Right lobe of liver (tissue), 6 donors: Measurements from ENCODE around the gene TFCP2L1. TPM values are rescaled to one million over a fixed set of nuclear protein-coding genes. Genes with fewer than 3 reads are reported as not detected.
"Not testable (repeated sequence)": the region's sequence is repeated elsewhere in the genome, so short reads cannot be mapped to it uniquely, and the experiment has no call there.

Experiments
- ATAC-seq, 4 donors: fragments of 200-7000 bp; cut with Tn5 transposase; one replicate each; pipeline ENCODE4 v1.9.1; 2020; ENCODE audit warnings: mild to moderate bottlenecking in 4 of 4, moderate library complexity in 4 of 4
- DNase-seq, 3 donors: peaks; one replicate each; pipeline ENCODE4 v3.0.0-alpha.2; 2020
- H3K27ac ChIP-seq, 3 donors: fragments of 200-600 bp; one replicate each; pipeline ENCODE4 v1.8.0; 2022
- H3K27me3 ChIP-seq, 2 donors: fragments of 200-600 bp; one replicate each; pipeline ENCODE4 v1.8.0; 2022
- H3K36me3 ChIP-seq, 4 donors: fragments of 200-600 bp; sonication (generic) in 1 of 4; one replicate each; pipeline versions ENCODE4 v1.5.1 to v1.8.0; 2017 to 2022; ENCODE audit warnings: control low read depth in 1 of 4
- H3K4me1 ChIP-seq, 4 donors: fragments of 200-600 bp; sonication (generic) in 1 of 4; one replicate each; pipeline versions ENCODE4 v1.5.1 to v1.8.0; 2017 to 2022; ENCODE audit warnings: control low read depth in 1 of 4
- H3K4me3 ChIP-seq, 3 donors: fragments of 200-600 bp; one replicate each; pipeline ENCODE4 v1.8.0; 2022
- H3K9me3 ChIP-seq, 4 donors: fragments of 200-600 bp; sonication (generic) in 1 of 4; one replicate each; pipeline versions ENCODE4 v1.5.1 to v1.8.0; 2017 to 2022; ENCODE audit warnings: control low read depth in 1 of 4
- POLR2A ChIP-seq: fragments of 450-650 bp; IDR thresholded peaks from one replicate; pipeline ENCODE4 v1.6.1; 2017; ENCODE audit warnings: antibody characterized with exemption, mild to moderate bottlenecking
- WGBS: methylation state at CpG from one replicate; pipeline ENCODE4 v1.1.6; 2018; ENCODE audit warnings: low coverage, low lambda C conversion rate; ENCODE audit not compliant: insufficient coverage; ENCODE audit errors: missing lambda C conversion rate; 5-methylcytosine and 5-hydroxymethylcytosine counted together
- intact Hi-C, 2 donors: fragments of 100-400 bp; cut with DNase I; formaldehyde crosslinking; loops; one replicate each; pipeline versions ENCODE4 v1.11.2 to v1.14.1; 2022
- total RNA-seq, 6 experiments: library from RNA; depleted of rRNA in 2 of 6; stranded (reverse); fragments of >200 nt in 2 of 6; fragmentation: NEBNext Ultra II Directional in 3 of 6; extraction: Animal tissue kit (Norgen Biotek cat#: 25700) in 3 of 6; gene quantifications; one replicate each; pipeline versions ENCODE4 v1.1.0 to v1.2.4, GENCODE V29; 2016 to 2023
- TF ChIP-seq, protein P1 (sequence below), 4 donors: fragments of 200-600 bp in 3 of 4; fragments of 450-650 bp in 1 of 4; IDR thresholded peaks; one replicate each; pipeline versions ENCODE4 v1.5.1 to v1.8.0; 2016 to 2022; ENCODE audit warnings: antibody characterized with exemption in 4 of 4, mild to moderate bottlenecking in 2 of 4
- donor health status: DM: no; HTN: yes; CAD: no.
- donor health status: DM: no; HTN: no; CAD: no.
- donor health status: DM: no; HTN: no; CAD: no.
- donor health status: DM: no; HTN: yes; CAD: no.
- donor health status: DM: no; HTN: yes; CAD: no.

TFCP2L1 gene
- total RNA-seq, 6 experiments from 2014 or later, result 0.26 to 1.7 (median 0.34) TPM

DNA sequence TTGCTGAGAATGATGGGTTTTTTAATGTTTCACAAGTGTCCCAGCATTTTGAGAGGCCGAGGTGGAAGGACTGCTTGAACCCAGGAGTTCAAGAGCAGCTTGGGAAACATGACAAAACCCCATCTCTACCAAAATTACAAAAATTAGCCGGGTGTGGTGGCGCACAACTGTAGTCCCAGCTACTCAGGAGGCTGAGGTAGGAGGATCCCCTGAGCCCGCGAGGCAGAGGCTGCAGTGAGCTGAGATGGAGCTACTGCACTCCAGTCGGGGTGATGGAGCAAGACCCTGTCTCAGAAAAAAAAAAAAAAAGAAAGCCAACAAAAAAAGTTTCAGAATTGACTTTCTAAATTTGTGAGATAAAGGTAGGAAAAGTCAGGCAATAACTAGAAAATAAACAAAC, 8.7 kb downstream of the TFCP2L1 start:
- ATAC-seq, result no peak
- intact Hi-C loops, result no loop called here
- TF ChIP-seq, protein P1, sequence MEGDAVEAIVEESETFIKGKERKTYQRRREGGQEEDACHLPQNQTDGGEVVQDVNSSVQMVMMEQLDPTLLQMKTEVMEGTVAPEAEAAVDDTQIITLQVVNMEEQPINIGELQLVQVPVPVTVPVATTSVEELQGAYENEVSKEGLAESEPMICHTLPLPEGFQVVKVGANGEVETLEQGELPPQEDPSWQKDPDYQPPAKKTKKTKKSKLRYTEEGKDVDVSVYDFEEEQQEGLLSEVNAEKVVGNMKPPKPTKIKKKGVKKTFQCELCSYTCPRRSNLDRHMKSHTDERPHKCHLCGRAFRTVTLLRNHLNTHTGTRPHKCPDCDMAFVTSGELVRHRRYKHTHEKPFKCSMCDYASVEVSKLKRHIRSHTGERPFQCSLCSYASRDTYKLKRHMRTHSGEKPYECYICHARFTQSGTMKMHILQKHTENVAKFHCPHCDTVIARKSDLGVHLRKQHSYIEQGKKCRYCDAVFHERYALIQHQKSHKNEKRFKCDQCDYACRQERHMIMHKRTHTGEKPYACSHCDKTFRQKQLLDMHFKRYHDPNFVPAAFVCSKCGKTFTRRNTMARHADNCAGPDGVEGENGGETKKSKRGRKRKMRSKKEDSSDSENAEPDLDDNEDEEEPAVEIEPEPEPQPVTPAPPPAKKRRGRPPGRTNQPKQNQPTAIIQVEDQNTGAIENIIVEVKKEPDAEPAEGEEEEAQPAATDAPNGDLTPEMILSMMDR (IDR thresholded peaks at IDR 0.05), result no peak
- no peak for TF ChIP-seq POLR2A
- Histone ChIP-seq H3K4me3 (no peak overlapping the region), H3K27me3 (no peaks in the 10 kb centered on the region), H3K27ac (no peak overlapping the region), H3K9me3 (no peaks in the 10 kb centered on the region), H3K4me1 (peaks cover 0 to 12% (median 0%) of the 10 kb centered on the region in 4 donors), H3K36me3 (no peaks in the 10 kb centered on the region)
- 45% methylated on average over 1 of the region's 6 CpGs for WGBS
- DNase-seq, result no peak

DNA sequence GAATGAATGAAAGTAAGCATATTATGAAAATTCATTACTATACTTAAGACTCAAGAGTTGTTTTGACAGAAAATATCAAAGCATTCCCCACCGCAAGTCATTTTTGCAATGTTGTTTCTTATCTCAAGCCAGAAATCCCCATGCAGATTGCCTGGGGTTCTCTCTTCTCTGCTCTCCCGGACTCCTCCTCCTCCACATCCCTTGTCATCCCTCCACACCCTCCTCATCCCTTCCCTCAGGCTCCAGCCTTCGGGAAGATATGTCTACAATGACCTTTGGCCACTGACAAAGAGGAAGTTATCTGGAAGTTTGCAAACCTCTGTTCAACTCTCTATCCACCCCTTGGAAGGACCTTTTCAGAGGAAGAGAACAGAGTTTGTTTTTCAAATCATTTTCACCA, 11.9 kb downstream of the TFCP2L1 start:
- no peak overlapping the region for H3K27ac ChIP-seq
- no peak for ATAC-seq
- no peak for DNase-seq
- 45% methylated on average over 3 of the region's 3 CpGs for WGBS
- H3K9me3 ChIP-seq, result no peaks in the 10 kb centered on the region
- H3K36me3 ChIP-seq, result no peaks in the 10 kb centered on the region
- H3K27me3 ChIP-seq, result no peaks in the 10 kb centered on the region
- intact Hi-C loops, result no loop called here
- TF ChIP-seq POLR2A, result no peak
- TF ChIP-seq, protein P1 (IDR thresholded peaks at IDR 0.05), result no peak
- H3K4me3 ChIP-seq, result no peak overlapping the region
- no peaks in the 10 kb centered on the region for H3K4me1 ChIP-seq

DNA sequence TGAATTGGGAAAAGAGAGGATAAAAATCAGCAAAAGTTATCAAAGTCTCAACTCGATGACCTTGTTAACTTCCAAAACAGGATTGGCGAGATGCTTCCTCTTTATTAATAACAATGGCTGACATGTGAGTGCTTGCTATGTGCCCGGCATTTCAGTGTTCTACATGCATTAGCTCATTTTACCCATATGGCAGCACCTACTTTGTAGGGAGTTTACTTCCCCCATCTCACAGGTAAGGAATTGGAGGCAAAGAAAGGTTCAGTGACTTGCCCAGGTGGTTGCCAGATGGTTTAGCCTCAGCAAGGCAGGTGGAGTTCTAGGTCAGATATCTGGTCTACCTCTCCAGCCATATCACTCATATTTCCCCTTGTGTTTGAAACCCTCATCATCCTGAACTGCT, 12.4 kb downstream of the TFCP2L1 start:
- Histone ChIP-seq H3K36me3 (no peaks in the 10 kb centered on the region), H3K27ac (no peak overlapping the region), H3K27me3 (no peaks in the 10 kb centered on the region), H3K9me3 (no peaks in the 10 kb centered on the region), H3K4me3 (no peak overlapping the region), H3K4me1 (no peaks in the 10 kb centered on the region)
- TF ChIP-seq POLR2A, result no peak
- TF ChIP-seq, protein P1 (IDR thresholded peaks at IDR 0.05), result no peak
- intact Hi-C loops, result no loop called here
- ATAC-seq, result no peak
- DNase-seq, result peak in 1 of 3 donors; percentile 12
- 79% methylated on average over 3 of the region's 3 CpGs for WGBS

DNA sequence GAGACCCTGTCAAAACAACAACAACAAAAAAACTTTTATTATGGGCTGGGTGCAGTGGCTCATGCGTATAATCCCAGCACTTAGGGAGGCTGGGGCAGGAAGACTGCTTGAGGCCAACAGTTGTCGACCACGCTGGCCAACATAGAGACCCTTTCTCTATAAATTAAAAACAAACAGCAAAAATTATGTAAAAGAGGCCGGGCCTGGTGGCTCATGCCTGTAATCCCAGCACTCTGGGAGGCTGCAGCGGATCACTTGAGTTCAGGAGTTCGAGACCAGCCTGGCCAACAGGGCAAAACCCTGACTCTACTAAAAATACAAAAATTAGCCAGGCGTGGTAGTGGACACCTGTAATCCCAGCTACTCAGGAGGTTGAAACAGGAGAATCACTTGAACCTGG, 15.6 kb downstream of the TFCP2L1 start:
- intact Hi-C loops, ATAC-seq, DNase-seq, H3K36me3 ChIP-seq, H3K4me1 ChIP-seq, H3K27me3 ChIP-seq, H3K27ac ChIP-seq, H3K4me3 ChIP-seq, H3K9me3 ChIP-seq: not testable (repeated sequence)
- WGBS, result 84% methylated on average over 6 of the region's 7 CpGs

DNA sequence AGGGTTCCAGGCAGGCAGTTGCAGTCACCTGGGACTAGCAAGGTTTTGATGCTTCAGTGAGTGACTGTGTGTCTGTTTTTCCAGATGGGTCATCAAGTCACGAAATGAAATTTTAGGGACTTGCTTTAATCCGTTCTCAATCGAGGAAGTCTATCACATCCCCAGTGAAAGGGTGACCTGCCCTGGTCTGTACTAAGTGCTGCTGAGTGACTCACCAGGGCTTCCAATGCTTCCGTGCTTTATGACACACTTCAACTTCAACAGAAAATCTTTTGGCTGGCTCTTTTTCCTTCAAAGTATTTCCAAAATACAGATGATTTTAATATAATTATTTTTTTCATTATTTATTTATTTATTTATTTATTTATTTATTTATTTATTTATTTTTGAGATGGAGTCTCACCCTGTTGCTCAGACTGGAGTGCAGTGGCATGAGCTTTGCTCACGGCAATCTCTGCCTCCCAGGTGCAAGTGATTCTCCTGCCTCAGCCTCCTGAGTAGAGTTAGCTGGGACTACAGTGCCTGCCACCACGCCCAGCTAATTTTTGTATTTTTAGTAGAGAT, 18.4 kb downstream of the TFCP2L1 start:
- 68% methylated on average over 6 of the region's 6 CpGs for WGBS
- intact Hi-C loops, result no loop called here
- Histone ChIP-seq H3K36me3 (no peaks in the 10 kb centered on the region), H3K9me3 (no peaks in the 10 kb centered on the region), H3K27me3 (no peaks in the 10 kb centered on the region), H3K4me3 (no peak overlapping the region), H3K27ac (no peak overlapping the region), H3K4me1 (no peaks in the 10 kb centered on the region)
- DNase-seq (no peak), ATAC-seq (no peak)
- TF ChIP-seq, protein P1 (IDR thresholded peaks at IDR 0.05), result no peak
- TF ChIP-seq POLR2A, result no peak
